ENCODE measurements around the gene MAD1L1. TPM values are rescaled to one million over a fixed set of nuclear protein-coding genes. Genes with fewer than 3 reads are reported as not detected.
A peak's percentile ranks its signal among the peaks of the same experiment; 100 is the strongest.

MAD1L1 gene
- total RNA-seq, 1 donor from 2014 or later = 57.4 TPM

DNA sequence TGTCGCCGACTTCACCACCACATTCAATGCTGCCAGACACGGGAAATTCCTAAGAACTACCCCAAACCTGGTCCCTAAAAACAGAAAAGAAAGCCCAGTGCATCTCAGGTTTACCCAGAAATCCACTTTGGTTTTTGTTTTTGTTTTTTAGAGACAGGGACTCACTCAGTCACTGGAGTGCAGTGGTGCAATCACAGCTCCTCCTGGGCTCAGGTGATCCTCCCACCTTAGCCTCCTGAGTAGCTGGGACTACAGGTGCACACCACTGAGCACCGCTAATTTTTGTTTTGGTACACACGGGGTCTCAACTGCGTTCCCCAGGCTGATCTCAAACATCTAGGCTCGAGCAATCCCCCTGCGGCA lies 22.8 kb downstream of the MAD1L1 start:
- DNase-seq (ENCODE audit: low read depth) (no peak), FAIRE-seq (no peak)
- Histone ChIP-seq H3K36me3 (ENCODE audit: control insufficient read depth, insufficient read depth, low read length) (peaks cover 12% of the 10 kb centered on the region), H3K4me3 (ENCODE audit: low read depth, low read length) (no peak overlapping the region), H3K27me3 (ENCODE audit: control insufficient read depth, insufficient read depth, low read length) (no peaks in the 10 kb centered on the region)
- TF ChIP-seq, protein P1, sequence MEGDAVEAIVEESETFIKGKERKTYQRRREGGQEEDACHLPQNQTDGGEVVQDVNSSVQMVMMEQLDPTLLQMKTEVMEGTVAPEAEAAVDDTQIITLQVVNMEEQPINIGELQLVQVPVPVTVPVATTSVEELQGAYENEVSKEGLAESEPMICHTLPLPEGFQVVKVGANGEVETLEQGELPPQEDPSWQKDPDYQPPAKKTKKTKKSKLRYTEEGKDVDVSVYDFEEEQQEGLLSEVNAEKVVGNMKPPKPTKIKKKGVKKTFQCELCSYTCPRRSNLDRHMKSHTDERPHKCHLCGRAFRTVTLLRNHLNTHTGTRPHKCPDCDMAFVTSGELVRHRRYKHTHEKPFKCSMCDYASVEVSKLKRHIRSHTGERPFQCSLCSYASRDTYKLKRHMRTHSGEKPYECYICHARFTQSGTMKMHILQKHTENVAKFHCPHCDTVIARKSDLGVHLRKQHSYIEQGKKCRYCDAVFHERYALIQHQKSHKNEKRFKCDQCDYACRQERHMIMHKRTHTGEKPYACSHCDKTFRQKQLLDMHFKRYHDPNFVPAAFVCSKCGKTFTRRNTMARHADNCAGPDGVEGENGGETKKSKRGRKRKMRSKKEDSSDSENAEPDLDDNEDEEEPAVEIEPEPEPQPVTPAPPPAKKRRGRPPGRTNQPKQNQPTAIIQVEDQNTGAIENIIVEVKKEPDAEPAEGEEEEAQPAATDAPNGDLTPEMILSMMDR (IDR thresholded peaks at IDR 0.05; ENCODE audit: insufficient read depth, low read length, severe bottlenecking) = no peak

DNA sequence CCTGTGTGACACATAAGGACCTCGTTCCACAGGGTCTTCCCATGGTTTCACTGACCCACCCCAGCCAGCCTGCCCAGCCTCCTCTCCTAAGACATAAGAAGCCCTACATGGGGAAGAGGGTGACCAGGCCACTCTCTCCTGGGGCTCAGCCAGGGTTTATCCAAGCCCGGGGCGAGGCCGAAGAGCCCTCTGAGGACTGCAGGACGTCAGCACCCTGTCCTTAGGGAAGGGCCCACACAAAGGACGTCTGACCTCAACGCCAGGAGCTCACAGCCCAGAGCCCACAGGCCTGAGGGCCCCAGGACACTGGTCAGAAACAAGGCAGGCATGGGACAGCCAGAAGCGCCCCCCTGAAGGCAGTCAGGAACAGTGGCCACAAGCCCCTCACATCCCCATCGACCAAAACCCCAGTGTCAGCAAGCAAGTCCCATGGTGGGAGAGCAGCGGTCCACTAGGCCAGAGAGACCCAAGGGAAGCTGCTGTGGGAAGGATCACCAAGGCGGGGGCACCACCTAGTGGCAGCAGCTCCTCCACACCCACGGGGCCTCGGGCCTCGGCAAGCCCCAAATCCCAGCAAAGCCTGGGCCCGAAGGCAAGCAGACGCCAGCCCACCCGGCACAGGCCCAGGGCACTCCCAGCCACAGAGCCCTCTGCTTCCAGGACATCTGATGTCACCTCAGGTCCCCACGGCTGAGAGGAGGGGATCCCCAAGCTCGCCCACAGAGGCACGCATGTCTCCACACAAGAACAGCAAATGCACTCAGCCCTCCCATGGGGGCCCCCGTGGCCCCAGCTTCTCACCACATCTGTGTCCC lies 23.4 kb downstream of the MAD1L1 start:
- no peak for FAIRE-seq
- Histone ChIP-seq H3K27me3 (ENCODE audit: control insufficient read depth, insufficient read depth, low read length) (no peaks in the 10 kb centered on the region), H3K36me3 (ENCODE audit: control insufficient read depth, insufficient read depth, low read length) (peaks cover 12% of the 10 kb centered on the region), H3K4me3 (ENCODE audit: low read depth, low read length) (no peak overlapping the region)
- TF ChIP-seq, protein P1 (IDR thresholded peaks at IDR 0.05; ENCODE audit: insufficient read depth, low read length, severe bottlenecking) = peak; percentile 87
- no peak for DNase-seq (ENCODE audit: low read depth)

DNA sequence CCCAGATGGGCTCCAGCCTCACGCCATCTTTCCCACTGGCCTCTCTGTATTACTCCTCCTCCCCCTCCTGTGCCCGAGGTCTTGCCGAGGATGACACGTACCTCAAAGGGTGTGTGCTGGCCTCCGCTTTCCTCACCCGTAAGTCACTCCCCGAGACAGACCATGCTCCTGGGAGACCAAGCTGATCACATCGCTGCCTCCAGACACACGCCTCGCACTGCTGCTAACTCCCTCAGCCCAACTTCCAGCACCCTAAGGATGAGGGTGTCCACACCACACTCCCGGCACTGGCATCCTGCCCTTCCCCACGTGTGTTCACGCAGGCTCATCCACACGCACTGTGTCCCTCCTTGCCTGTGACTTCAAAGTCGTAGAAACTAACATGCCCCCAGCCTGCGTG lies 24.0 kb downstream of the MAD1L1 start:
- peaks cover 10% of the 10 kb centered on the region for H3K36me3 ChIP-seq (ENCODE audit: control insufficient read depth, insufficient read depth, low read length)
- H3K27me3 ChIP-seq (ENCODE audit: control insufficient read depth, insufficient read depth, low read length) = no peaks in the 10 kb centered on the region
- no peak overlapping the region for H3K4me3 ChIP-seq (ENCODE audit: low read depth, low read length)
- FAIRE-seq (no peak), DNase-seq (ENCODE audit: low read depth) (no peak)
- TF ChIP-seq, protein P1 (IDR thresholded peaks at IDR 0.05; ENCODE audit: insufficient read depth, low read length, severe bottlenecking) = no peak

DNA sequence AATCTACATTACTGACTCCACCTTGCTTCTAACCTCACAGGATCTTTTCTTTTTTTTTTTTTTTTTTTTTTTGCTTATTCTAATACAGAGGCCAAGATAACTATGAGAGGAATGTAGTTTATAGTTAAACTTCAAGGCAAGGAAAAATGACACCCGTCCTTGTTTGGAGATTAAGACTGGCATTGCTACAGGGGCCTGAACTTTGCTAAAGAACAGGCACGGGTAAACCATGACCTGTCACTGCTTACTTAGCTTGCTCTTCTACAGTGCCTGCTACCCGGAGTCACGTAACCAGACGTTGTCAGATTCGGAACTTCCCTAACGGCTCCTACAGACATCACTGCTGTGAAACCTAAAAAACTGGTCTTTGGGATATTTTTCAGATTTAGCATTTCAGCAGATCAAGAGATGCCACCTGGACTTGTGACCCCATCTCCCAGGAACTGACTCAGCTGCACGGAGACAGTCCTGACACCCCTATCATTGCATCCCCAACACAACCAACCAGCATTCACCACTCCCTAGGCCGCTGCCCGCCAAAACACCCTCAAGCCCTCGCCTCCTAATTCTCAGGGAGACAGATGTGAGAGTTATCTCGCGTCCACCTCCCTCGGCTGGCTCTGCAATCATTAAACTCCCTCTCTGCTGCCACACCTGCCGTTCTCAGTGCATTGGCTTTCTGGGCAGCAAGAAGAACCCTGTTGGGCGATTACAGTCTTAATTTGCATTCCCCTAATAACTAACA lies 27.5 kb downstream of the MAD1L1 start:
- Histone ChIP-seq H3K27me3 (ENCODE audit: control insufficient read depth, insufficient read depth, low read length) (no peaks in the 10 kb centered on the region), H3K36me3 (ENCODE audit: control insufficient read depth, insufficient read depth, low read length) (peaks cover 6% of the 10 kb centered on the region), H3K4me3 (ENCODE audit: low read depth, low read length) (no peak overlapping the region)
- DNase-seq (ENCODE audit: low read depth) (no peak), FAIRE-seq (no peak)
- TF ChIP-seq, protein P1 (IDR thresholded peaks at IDR 0.05; ENCODE audit: insufficient read depth, low read length, severe bottlenecking) = no peak

DNA sequence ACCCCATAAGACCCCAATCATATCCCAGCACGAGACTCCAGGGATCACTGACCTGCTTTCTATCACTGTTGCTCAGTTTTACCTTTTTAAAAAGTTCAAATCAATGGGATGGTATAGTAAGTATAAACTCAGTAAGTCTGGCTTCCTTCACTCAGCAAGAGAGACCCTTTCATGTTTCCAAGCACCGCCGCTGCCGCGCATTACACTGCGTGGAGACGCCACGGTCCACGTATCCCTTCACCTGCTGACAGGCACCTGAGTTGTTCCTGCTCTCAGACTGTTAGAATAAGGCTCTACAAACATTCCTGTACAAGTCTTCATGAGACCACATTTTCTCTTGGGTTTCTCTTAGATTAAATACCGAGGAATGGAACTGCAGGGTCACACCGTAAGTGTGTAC lies 28.3 kb downstream of the MAD1L1 start:
- Histone ChIP-seq H3K27me3 (ENCODE audit: control insufficient read depth, insufficient read depth, low read length) (no peaks in the 10 kb centered on the region), H3K4me3 (ENCODE audit: low read depth, low read length) (no peak overlapping the region), H3K36me3 (ENCODE audit: control insufficient read depth, insufficient read depth, low read length) (peaks cover 8% of the 10 kb centered on the region)
- TF ChIP-seq, protein P1 (IDR thresholded peaks at IDR 0.05; ENCODE audit: insufficient read depth, low read length, severe bottlenecking) = no peak
- FAIRE-seq (no peak), DNase-seq (ENCODE audit: low read depth) (no peak)

Measured in bronchial epithelial cell (primary cell).